ENCODE measurements around the gene MYO3A. TPM values are rescaled to one million over a fixed set of nuclear protein-coding genes. Genes with fewer than 3 reads are reported as not detected.

Gene MYO3A
- total RNA-seq, 1 experiment from 2014 or later: 0.14 TPM

- CTCF ChIA-PET: no interaction called here
- no peaks in the 10 kb centered on the region for H3K9me3 Mint-ChIP-seq (ENCODE audit: low read depth, unreplicated experiment)
- H3K27me3 Mint-ChIP-seq (ENCODE audit: unreplicated experiment): no peaks in the 10 kb centered on the region
- BruUV-seq (replicated peaks): no TSS peak
- no peak overlapping the region for H3K27ac Mint-ChIP-seq (ENCODE audit: unreplicated experiment)
- no peaks in the 10 kb centered on the region for H3K36me3 Mint-ChIP-seq (ENCODE audit: insufficient read depth, unreplicated experiment)
- intact Hi-C loops (cut with micrococcal nuclease; ENCODE audit: unreplicated experiment): no loop called here
- no peaks in the 10 kb centered on the region for H3K4me1 Mint-ChIP-seq (ENCODE audit: low read depth, unreplicated experiment)
- no peak for TF ChIP-seq CTCF (IDR thresholded peaks at IDR 0.05; ENCODE audit: unreplicated experiment)
- DNase-seq: no peak
- H3K4me3 Mint-ChIP-seq (ENCODE audit: low read depth, unreplicated experiment): no peak overlapping the region
These were observed 44.7 kb downstream of the MYO3A start for GRCh38 chr10:25978771-25979170.

- Mint-ChIP-seq H3K27me3 (ENCODE audit: unreplicated experiment) (no peaks in the 10 kb centered on the region), H3K36me3 (ENCODE audit: insufficient read depth, unreplicated experiment) (no peaks in the 10 kb centered on the region), H3K9me3 (ENCODE audit: low read depth, unreplicated experiment) (peaks cover 3% of the 10 kb centered on the region), H3K27ac (ENCODE audit: unreplicated experiment) (no peak overlapping the region), H3K4me1 (ENCODE audit: low read depth, unreplicated experiment) (no peaks in the 10 kb centered on the region), H3K4me3 (ENCODE audit: low read depth, unreplicated experiment) (no peak overlapping the region)
- no peak for TF ChIP-seq CTCF (IDR thresholded peaks at IDR 0.05; ENCODE audit: unreplicated experiment)
- intact Hi-C loops (cut with micrococcal nuclease; ENCODE audit: unreplicated experiment): no loop called here
- CTCF ChIA-PET: no interaction called here
- DNase-seq: no peak
- no TSS peak for BruUV-seq (replicated peaks)
These were observed 48.1 kb downstream of the MYO3A start for GRCh38 chr10:25982107-25982506.

GRCh38 chr10:25988583-25988982 is 54.6 kb downstream of the MYO3A start:
- DNase-seq: no peak
- CTCF ChIA-PET: interaction anchor here (0.7 kb wide), 1 partner anchor 931 kb away, joined by 4 read pairs; no protein-coding TSS in a partner anchor
- Mint-ChIP-seq H3K36me3 (ENCODE audit: insufficient read depth, unreplicated experiment) (no peaks in the 10 kb centered on the region), H3K27ac (ENCODE audit: unreplicated experiment) (no peak overlapping the region), H3K9me3 (ENCODE audit: low read depth, unreplicated experiment) (peaks cover 3% of the 10 kb centered on the region), H3K27me3 (ENCODE audit: unreplicated experiment) (no peaks in the 10 kb centered on the region), H3K4me1 (ENCODE audit: low read depth, unreplicated experiment) (no peaks in the 10 kb centered on the region), H3K4me3 (ENCODE audit: low read depth, unreplicated experiment) (no peak overlapping the region)
- intact Hi-C loops (cut with micrococcal nuclease; ENCODE audit: unreplicated experiment): no loop called here
- BruUV-seq (replicated peaks): no TSS peak
- no peak for TF ChIP-seq CTCF (IDR thresholded peaks at IDR 0.05; ENCODE audit: unreplicated experiment)

GRCh38 chr10:25989951-25990350 is 55.9 kb downstream of the MYO3A start:
- H3K9me3 Mint-ChIP-seq (ENCODE audit: low read depth, unreplicated experiment): peaks cover 3% of the 10 kb centered on the region
- no TSS peak for BruUV-seq (replicated peaks)
- peaks cover 7% of the 10 kb centered on the region for H3K27me3 Mint-ChIP-seq (ENCODE audit: unreplicated experiment)
- H3K4me1 Mint-ChIP-seq (ENCODE audit: low read depth, unreplicated experiment): no peaks in the 10 kb centered on the region
- no peak overlapping the region for H3K4me3 Mint-ChIP-seq (ENCODE audit: low read depth, unreplicated experiment)
- intact Hi-C loops (cut with micrococcal nuclease; ENCODE audit: unreplicated experiment): no loop called here
- no peak overlapping the region for H3K27ac Mint-ChIP-seq (ENCODE audit: unreplicated experiment)
- no peak for DNase-seq
- CTCF ChIA-PET: no interaction called here
- no peak for TF ChIP-seq CTCF (IDR thresholded peaks at IDR 0.05; ENCODE audit: unreplicated experiment)
- H3K36me3 Mint-ChIP-seq (ENCODE audit: insufficient read depth, unreplicated experiment): no peaks in the 10 kb centered on the region

All from Calu3 (cell line).